ENCODE data around the gene MYO1C.

DNA sequence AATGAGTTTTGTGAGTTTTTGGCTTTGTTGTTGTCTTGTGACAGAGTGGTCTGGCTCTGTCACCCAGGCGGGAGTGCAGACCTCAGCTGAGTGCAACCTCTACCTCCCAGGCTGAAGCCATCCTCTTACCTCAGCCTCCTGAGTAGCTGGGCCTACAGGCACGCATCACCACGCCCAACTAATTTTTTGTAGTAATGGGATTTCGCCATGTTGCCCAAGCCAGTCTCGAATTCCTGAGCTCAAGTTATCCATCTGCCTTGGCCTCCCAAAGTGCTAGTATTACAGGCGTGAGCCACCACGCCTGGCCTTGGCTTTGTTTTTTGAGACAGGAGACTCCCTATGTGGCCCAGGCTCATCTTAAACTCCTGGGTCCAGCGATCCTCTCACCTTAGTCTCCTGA is 51.6 kb downstream of the MYO1C start:
- TF ChIP-seq EZH2phosphoT487 (IDR thresholded peaks at IDR 0.05; ENCODE audit: low read depth, severe bottlenecking, unreplicated experiment) (no peak), EZH2 (IDR thresholded peaks at IDR 0.05; ENCODE audit: borderline replicate concordance) (no peak)

Data from hepatocyte (in vitro differentiated cells).